ENCODE measurements around the gene RPP30.

The RPP30 gene

GRCh38 chr10:90944749-90945148 lies 73.0 kb downstream of the RPP30 start:
- DNase-seq (ENCODE audit: low read depth) = no peak

GRCh38 chr10:90945491-90946070 lies 73.8 kb downstream of the RPP30 start:
- DNase-seq (ENCODE audit: low read depth) = no peak

- no peak for DNase-seq (ENCODE audit: low read depth)
These were observed 75.5 kb downstream of the RPP30 start for GRCh38 chr10:90947030-90947960.

Data from activated gamma-delta T cell treated with anti-CD3 and anti-CD28 coated beads, Interleukin-2, amount 50 U/mL, for 16 hours (primary cell).